SK-N-SH treated with all-trans-retinoic acid at 6 μM for 48 hours (cell line): ENCODE measurements around the gene SIN3A.

Experiments
- ARNTL ChIP-seq: fragments of 450-650 bp; formaldehyde crosslinking; IDR thresholded peaks from 2 replicates; pipeline ENCODE4 v1.5.0; 2020; ENCODE audit warnings: low read depth, mild to moderate bottlenecking, moderate library complexity, borderline replicate concordance
- ESRRG ChIP-seq: fragments of 250-450 bp; sonication (Bioruptor Pico); IDR thresholded peaks from 2 replicates; pipeline ENCODE4 v1.6.1; 2021; ENCODE audit warnings: mild to moderate bottlenecking
- ISL1 ChIP-seq: fragments of 250-450 bp; sonication (Bioruptor Pico); IDR thresholded peaks from 2 replicates; pipeline ENCODE4 v2.1.2; 2022; ENCODE audit warnings: mild to moderate bottlenecking, moderate library complexity
- RARB ChIP-seq: fragments of 250-450 bp; sonication (Bioruptor Pico); IDR thresholded peaks from 2 replicates; pipeline ENCODE4 v1.8.0; 2021; ENCODE audit warnings: mild to moderate bottlenecking, moderate library complexity
- SNAI2 ChIP-seq: fragments of 250-450 bp; sonication (Bioruptor Pico); IDR thresholded peaks from 2 replicates; pipeline ENCODE4 v1.5.0; 2020; ENCODE audit warnings: mild to moderate bottlenecking, moderate library complexity
- TOX ChIP-seq: fragments of 250-450 bp; sonication (Bioruptor Pico); IDR thresholded peaks from 2 replicates; pipeline ENCODE4 v1.8.0; 2021; ENCODE audit warnings: mild to moderate bottlenecking, moderate library complexity, borderline replicate concordance
- ZFP3 ChIP-seq: fragments of 250-450 bp; sonication (Bioruptor Pico); IDR thresholded peaks from 2 replicates; pipeline ENCODE4 v1.5.0; 2020; ENCODE audit warnings: mild to moderate bottlenecking, moderate library complexity
- ZFP30 ChIP-seq: fragments of 450-650 bp; formaldehyde crosslinking; IDR thresholded peaks from 2 replicates; pipeline ENCODE4 v1.5.0; 2022; ENCODE audit warnings: mild to moderate bottlenecking, moderate library complexity
- ZNF8 ChIP-seq: fragments of 450-650 bp; formaldehyde crosslinking; IDR thresholded peaks from 2 replicates; pipeline ENCODE4 v1.5.0; 2020; ENCODE audit warnings: mild to moderate bottlenecking, moderate library complexity
- TF ChIP-seq, protein P1 (sequence below): fragments of 250-450 bp; sonication (Bioruptor Pico); IDR thresholded peaks from 2 replicates; pipeline ENCODE4 v1.8.0; 2020; ENCODE audit warnings: mild to moderate bottlenecking, moderate library complexity, borderline replicate concordance
- TF ChIP-seq, protein P2 (sequence below): fragments of 250-450 bp; sonication (Bioruptor Pico); IDR thresholded peaks from 2 replicates; pipeline ENCODE4 v1.8.0; 2021; ENCODE audit warnings: low read depth, mild to moderate bottlenecking, moderate library complexity, borderline replicate concordance
- TF ChIP-seq, protein P3 (sequence below): fragments of 250-450 bp; sonication (Bioruptor Pico); IDR thresholded peaks from 2 replicates; pipeline ENCODE4 v1.5.0; 2020; ENCODE audit warnings: mild to moderate bottlenecking, moderate library complexity
- TF ChIP-seq, protein P4 (sequence below): fragments of 250-450 bp; sonication (Bioruptor Pico); IDR thresholded peaks from 2 replicates; pipeline ENCODE4 v1.5.1; 2021; ENCODE audit warnings: mild to moderate bottlenecking, moderate library complexity
- TF ChIP-seq, protein P5 (sequence below): fragments of 250-450 bp; sonication (Bioruptor Pico); IDR thresholded peaks from 2 replicates; pipeline ENCODE4 v1.5.1; 2020; ENCODE audit warnings: low read depth, mild to moderate bottlenecking, moderate library complexity

DNA sequence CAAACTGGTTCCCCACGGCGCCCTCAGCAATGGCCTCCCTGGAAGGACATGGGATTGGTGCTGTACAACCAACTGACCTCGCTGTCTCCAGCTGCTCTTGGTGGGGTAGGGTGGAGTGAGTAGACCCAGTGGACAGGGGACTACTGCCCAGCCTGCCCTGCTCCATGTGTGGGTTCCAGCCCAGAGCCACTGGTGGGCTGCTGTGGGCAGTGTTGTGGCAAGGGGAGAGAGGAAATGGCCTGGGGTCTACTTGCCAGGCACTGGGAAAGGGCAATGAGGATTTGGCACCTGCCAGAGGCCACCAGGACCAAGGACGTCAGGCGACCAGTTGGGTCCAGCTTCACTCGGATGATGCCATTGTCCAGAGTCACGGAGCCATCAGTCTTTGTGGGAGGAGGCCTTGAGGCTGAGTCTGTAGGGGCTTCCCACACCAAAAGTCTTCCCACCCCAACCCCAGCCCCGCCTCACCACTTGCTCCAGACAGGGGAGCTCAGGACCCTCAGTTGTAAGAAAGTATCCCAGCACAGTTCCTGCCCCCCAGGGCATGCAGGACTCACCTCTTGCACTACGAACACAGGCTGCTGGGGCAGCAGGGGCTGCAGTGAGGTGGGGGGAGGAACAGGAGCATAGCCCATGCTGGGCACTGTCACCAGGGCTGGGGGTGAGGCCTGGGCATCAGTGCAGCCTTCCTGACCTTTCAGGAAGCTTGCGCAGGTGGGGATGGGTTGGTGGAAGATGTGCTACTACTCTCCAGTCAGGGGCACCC, 92.5 kb downstream of the SIN3A start:
- TF ChIP-seq ZFP3 (CRISPR knock-in tag) (no peak), ZFP30 (no peak), ISL1 (no peak), SNAI2 (CRISPR knock-in tag) (no peak), ZNF8 (no peak), RARB (CRISPR knock-in tag) (no peak), ESRRG (CRISPR knock-in tag) (no peak), ARNTL (CRISPR knock-in tag) (no peak), TOX (no peak)
- TF ChIP-seq, protein P1, sequence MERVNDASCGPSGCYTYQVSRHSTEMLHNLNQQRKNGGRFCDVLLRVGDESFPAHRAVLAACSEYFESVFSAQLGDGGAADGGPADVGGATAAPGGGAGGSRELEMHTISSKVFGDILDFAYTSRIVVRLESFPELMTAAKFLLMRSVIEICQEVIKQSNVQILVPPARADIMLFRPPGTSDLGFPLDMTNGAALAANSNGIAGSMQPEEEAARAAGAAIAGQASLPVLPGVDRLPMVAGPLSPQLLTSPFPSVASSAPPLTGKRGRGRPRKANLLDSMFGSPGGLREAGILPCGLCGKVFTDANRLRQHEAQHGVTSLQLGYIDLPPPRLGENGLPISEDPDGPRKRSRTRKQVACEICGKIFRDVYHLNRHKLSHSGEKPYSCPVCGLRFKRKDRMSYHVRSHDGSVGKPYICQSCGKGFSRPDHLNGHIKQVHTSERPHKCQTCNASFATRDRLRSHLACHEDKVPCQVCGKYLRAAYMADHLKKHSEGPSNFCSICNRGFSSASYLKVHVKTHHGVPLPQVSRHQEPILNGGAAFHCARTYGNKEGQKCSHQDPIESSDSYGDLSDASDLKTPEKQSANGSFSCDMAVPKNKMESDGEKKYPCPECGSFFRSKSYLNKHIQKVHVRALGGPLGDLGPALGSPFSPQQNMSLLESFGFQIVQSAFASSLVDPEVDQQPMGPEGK (CRISPR knock-in tag): no peak
- TF ChIP-seq, protein P2, sequence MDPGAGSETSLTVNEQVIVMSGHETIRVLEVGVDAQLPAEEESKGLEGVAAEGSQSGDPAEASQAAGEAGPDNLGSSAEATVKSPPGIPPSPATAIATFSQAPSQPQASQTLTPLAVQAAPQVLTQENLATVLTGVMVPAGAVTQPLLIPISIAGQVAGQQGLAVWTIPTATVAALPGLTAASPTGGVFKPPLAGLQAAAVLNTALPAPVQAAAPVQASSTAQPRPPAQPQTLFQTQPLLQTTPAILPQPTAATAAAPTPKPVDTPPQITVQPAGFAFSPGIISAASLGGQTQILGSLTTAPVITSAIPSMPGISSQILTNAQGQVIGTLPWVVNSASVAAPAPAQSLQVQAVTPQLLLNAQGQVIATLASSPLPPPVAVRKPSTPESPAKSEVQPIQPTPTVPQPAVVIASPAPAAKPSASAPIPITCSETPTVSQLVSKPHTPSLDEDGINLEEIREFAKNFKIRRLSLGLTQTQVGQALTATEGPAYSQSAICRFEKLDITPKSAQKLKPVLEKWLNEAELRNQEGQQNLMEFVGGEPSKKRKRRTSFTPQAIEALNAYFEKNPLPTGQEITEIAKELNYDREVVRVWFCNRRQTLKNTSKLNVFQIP (CRISPR knock-in tag): no peak
- TF ChIP-seq, protein P3, sequence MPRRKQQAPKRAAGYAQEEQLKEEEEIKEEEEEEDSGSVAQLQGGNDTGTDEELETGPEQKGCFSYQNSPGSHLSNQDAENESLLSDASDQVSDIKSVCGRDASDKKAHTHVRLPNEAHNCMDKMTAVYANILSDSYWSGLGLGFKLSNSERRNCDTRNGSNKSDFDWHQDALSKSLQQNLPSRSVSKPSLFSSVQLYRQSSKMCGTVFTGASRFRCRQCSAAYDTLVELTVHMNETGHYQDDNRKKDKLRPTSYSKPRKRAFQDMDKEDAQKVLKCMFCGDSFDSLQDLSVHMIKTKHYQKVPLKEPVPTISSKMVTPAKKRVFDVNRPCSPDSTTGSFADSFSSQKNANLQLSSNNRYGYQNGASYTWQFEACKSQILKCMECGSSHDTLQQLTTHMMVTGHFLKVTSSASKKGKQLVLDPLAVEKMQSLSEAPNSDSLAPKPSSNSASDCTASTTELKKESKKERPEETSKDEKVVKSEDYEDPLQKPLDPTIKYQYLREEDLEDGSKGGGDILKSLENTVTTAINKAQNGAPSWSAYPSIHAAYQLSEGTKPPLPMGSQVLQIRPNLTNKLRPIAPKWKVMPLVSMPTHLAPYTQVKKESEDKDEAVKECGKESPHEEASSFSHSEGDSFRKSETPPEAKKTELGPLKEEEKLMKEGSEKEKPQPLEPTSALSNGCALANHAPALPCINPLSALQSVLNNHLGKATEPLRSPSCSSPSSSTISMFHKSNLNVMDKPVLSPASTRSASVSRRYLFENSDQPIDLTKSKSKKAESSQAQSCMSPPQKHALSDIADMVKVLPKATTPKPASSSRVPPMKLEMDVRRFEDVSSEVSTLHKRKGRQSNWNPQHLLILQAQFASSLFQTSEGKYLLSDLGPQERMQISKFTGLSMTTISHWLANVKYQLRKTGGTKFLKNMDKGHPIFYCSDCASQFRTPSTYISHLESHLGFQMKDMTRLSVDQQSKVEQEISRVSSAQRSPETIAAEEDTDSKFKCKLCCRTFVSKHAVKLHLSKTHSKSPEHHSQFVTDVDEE (CRISPR knock-in tag): no peak
- TF ChIP-seq, protein P4, sequence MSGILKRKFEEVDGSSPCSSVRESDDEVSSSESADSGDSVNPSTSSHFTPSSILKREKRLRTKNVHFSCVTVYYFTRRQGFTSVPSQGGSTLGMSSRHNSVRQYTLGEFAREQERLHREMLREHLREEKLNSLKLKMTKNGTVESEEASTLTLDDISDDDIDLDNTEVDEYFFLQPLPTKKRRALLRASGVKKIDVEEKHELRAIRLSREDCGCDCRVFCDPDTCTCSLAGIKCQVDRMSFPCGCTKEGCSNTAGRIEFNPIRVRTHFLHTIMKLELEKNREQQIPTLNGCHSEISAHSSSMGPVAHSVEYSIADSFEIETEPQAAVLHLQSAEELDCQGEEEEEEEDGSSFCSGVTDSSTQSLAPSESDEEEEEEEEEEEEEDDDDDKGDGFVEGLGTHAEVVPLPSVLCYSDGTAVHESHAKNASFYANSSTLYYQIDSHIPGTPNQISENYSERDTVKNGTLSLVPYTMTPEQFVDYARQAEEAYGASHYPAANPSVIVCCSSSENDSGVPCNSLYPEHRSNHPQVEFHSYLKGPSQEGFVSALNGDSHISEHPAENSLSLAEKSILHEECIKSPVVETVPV (CRISPR knock-in tag): no peak
- TF ChIP-seq, protein P5, sequence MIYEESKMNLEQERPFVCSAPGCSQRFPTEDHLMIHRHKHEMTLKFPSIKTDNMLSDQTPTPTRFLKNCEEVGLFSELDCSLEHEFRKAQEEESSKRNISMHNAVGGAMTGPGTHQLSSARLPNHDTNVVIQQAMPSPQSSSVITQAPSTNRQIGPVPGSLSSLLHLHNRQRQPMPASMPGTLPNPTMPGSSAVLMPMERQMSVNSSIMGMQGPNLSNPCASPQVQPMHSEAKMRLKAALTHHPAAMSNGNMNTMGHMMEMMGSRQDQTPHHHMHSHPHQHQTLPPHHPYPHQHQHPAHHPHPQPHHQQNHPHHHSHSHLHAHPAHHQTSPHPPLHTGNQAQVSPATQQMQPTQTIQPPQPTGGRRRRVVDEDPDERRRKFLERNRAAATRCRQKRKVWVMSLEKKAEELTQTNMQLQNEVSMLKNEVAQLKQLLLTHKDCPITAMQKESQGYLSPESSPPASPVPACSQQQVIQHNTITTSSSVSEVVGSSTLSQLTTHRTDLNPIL (CRISPR knock-in tag): no peak
